Measurements from ENCODE around the gene EYS. TPM values are rescaled to one million over a fixed set of nuclear protein-coding genes. Genes with fewer than 3 reads are reported as not detected.
A peak's percentile ranks its signal among the peaks of the same experiment; 100 is the strongest.

The EYS gene
- total RNA-seq, 1 experiment from 2014 or later: not detected

DNA sequence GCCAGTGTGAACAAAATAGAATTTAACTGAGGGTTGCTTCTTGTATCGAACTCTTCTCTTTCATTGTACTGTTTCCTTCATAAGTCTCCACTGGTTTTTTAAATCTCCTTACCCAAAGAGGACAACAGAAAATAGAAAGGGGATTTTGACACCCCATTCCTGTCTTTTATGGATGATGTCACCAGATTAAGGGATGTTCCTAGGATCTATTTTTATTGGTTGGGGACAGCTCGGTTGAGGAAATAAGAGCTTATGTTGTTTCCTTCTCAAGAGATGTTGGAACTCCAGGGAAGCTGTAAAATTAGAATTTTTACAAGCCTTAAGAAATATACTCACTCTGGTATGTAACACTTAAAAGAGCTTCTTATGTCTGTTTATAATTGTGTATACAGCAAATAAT, 1900.0 kb downstream of the EYS start:
- Mint-ChIP-seq H3K27ac (ENCODE audit: unreplicated experiment) (no peak overlapping the region), H3K4me3 (ENCODE audit: unreplicated experiment) (no peak overlapping the region), H3K4me1 (ENCODE audit: low read depth, unreplicated experiment) (no peaks in the 10 kb centered on the region), H3K36me3 (ENCODE audit: insufficient read depth, unreplicated experiment) (no peaks in the 10 kb centered on the region), H3K9me3 (ENCODE audit: unreplicated experiment) (no peaks in the 10 kb centered on the region), H3K27me3 (ENCODE audit: insufficient read depth, unreplicated experiment) (no peaks in the 10 kb centered on the region)
- no peaks in the 10 kb centered on the region for H3K36me3 ChIP-seq (ENCODE audit: control insufficient read depth, insufficient read depth, low read length)
- ChIA-PET CTCF (interaction anchor here (1.2 kb wide), 1 partner anchor 209 kb away, joined by 3 read pairs; no protein-coding TSS in a partner anchor), POLR2A (no interaction called here)
- H3K9me3 ChIP-seq: no peaks in the 10 kb centered on the region
- TF ChIP-seq, protein P1, sequence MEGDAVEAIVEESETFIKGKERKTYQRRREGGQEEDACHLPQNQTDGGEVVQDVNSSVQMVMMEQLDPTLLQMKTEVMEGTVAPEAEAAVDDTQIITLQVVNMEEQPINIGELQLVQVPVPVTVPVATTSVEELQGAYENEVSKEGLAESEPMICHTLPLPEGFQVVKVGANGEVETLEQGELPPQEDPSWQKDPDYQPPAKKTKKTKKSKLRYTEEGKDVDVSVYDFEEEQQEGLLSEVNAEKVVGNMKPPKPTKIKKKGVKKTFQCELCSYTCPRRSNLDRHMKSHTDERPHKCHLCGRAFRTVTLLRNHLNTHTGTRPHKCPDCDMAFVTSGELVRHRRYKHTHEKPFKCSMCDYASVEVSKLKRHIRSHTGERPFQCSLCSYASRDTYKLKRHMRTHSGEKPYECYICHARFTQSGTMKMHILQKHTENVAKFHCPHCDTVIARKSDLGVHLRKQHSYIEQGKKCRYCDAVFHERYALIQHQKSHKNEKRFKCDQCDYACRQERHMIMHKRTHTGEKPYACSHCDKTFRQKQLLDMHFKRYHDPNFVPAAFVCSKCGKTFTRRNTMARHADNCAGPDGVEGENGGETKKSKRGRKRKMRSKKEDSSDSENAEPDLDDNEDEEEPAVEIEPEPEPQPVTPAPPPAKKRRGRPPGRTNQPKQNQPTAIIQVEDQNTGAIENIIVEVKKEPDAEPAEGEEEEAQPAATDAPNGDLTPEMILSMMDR (IDR thresholded peaks at IDR 0.05; ENCODE audit: insufficient read depth in 1 of 2, low read depth in 1 of 2, low read length in 1 of 2, severe bottlenecking in 1 of 2, unreplicated experiment in 1 of 2): no peak
- no peak for DNase-seq
- no peaks in the 10 kb centered on the region for H3K27me3 ChIP-seq (replicated peaks; ENCODE audit: control insufficient read depth, insufficient read depth, low read length)
- no TSS peak for BruUV-seq (replicated peaks)
- no peak overlapping the region for H3K4me3 ChIP-seq (ENCODE audit: low read depth, low read length)
- H3K4me1 ChIP-seq: 0 out of 2 replicates have a peak, but pooled peaks cover 4% of the 10 kb centered on the region
- intact Hi-C loops (cut with micrococcal nuclease; ENCODE audit: unreplicated experiment): no loop called here

DNA sequence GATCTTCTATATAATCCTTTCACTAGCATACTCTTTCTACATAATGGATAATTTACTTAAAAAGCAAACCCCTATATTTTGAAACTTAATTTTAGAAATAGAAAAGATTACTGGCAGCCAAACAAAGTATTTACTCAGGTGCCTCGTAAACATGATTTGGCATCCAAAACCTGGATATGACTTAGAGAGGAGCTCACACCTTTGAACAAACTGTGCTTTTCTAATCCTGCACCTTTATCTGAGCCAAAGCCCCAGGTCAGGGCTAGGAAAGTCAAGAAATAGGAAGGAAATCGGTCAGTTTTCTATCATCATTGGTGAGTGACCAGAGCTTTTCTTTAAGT, 1900.5 kb downstream of the EYS start:
- H3K27me3 ChIP-seq (replicated peaks; ENCODE audit: control insufficient read depth, insufficient read depth, low read length): no peaks in the 10 kb centered on the region
- H3K36me3 Mint-ChIP-seq (ENCODE audit: insufficient read depth, unreplicated experiment): no peaks in the 10 kb centered on the region
- no peak overlapping the region for H3K4me3 ChIP-seq (ENCODE audit: low read depth, low read length)
- H3K4me1 ChIP-seq: 0 out of 2 replicates have a peak, but pooled peaks cover 4% of the 10 kb centered on the region
- ChIA-PET CTCF (interaction anchor here (1.2 kb wide), 1 partner anchor 208 kb away, joined by 3 read pairs; no protein-coding TSS in a partner anchor), POLR2A (no interaction called here)
- TF ChIP-seq, protein P1 (IDR thresholded peaks at IDR 0.05; ENCODE audit: insufficient read depth in 1 of 2, low read depth in 1 of 2, low read length in 1 of 2, severe bottlenecking in 1 of 2, unreplicated experiment in 1 of 2): no peak
- DNase-seq: no peak
- no peaks in the 10 kb centered on the region for H3K4me1 Mint-ChIP-seq (ENCODE audit: low read depth, unreplicated experiment)
- no TSS peak for BruUV-seq (replicated peaks)
- no peak overlapping the region for H3K27ac Mint-ChIP-seq (ENCODE audit: unreplicated experiment)
- no peak overlapping the region for H3K4me3 Mint-ChIP-seq (ENCODE audit: unreplicated experiment)
- intact Hi-C loops (cut with micrococcal nuclease; ENCODE audit: unreplicated experiment): no loop called here
- H3K36me3 ChIP-seq (ENCODE audit: control insufficient read depth, insufficient read depth, low read length): no peaks in the 10 kb centered on the region
- H3K9me3 ChIP-seq: no peaks in the 10 kb centered on the region
- no peaks in the 10 kb centered on the region for H3K9me3 Mint-ChIP-seq (ENCODE audit: unreplicated experiment)
- no peaks in the 10 kb centered on the region for H3K27me3 Mint-ChIP-seq (ENCODE audit: insufficient read depth, unreplicated experiment)

DNA sequence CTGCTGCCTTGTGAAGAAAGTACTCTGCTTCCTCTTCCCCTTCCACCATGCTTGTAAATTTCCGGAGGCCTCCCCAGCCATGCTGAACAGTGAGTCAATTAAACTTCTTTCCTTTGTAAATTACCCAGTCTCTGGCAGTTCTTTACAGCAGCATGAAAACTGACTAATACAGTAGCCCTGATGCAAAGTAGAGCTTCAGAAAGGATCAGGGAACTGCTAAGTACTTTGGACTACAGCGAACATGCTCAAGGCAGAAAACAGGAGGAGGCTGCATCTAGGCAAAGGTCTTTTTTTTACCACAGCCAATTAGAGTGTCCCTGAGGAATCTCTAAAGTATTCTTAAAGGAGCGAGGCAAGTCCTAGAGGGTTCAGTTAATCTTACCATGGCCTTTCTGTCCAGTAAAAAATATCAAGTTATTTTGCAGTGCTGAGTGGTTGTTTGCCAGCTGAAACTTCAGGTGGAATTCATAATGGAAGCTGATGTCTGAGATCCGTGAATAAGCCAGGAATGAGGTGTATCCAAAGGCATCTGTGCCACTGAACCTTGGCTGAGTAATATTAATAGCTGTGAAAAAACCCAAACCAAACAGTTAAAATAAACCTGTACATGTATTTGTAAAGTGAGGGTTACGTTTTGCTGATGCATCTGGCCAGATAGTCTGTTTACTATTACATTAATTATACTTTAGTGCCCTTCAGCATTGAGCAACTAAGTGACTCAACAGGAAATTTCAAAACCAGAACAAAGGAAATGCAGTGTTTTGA, 1901.0 kb downstream of the EYS start:
- Histone ChIP-seq H3K36me3 (ENCODE audit: control insufficient read depth, insufficient read depth, low read length) (no peaks in the 10 kb centered on the region), H3K4me3 (ENCODE audit: low read depth, low read length) (no peak overlapping the region), H3K9me3 (no peaks in the 10 kb centered on the region), H3K27me3 (replicated peaks; ENCODE audit: control insufficient read depth, insufficient read depth, low read length) (no peaks in the 10 kb centered on the region), H3K4me1 (0 out of 2 replicates have a peak, but pooled peaks cover 4% of the 10 kb centered on the region)
- Mint-ChIP-seq H3K4me3 (ENCODE audit: unreplicated experiment) (peak overlapping the region; percentile 43), H3K4me1 (ENCODE audit: low read depth, unreplicated experiment) (no peaks in the 10 kb centered on the region), H3K27me3 (ENCODE audit: insufficient read depth, unreplicated experiment) (no peaks in the 10 kb centered on the region), H3K9me3 (ENCODE audit: unreplicated experiment) (no peaks in the 10 kb centered on the region), H3K36me3 (ENCODE audit: insufficient read depth, unreplicated experiment) (no peaks in the 10 kb centered on the region), H3K27ac (ENCODE audit: unreplicated experiment) (peak overlapping the region; percentile 32)
- DNase-seq: peak in 1 of 2 experiments; percentile 8
- intact Hi-C loops (cut with micrococcal nuclease; ENCODE audit: unreplicated experiment): no loop called here
- BruUV-seq (replicated peaks): TSS peak; percentile 75
- POLR2A ChIA-PET: no interaction called here
- TF ChIP-seq, protein P1 (IDR thresholded peaks at IDR 0.05; ENCODE audit: insufficient read depth in 1 of 2, low read depth in 1 of 2, low read length in 1 of 2, severe bottlenecking in 1 of 2, unreplicated experiment in 1 of 2): no peak
- CTCF ChIA-PET: interaction anchor here (1.2 kb wide), 1 partner anchor 207 kb away, joined by 3 read pairs; no protein-coding TSS in a partner anchor

Data from Caco-2 (cell line).